Stimulated activated CD8-positive, alpha-beta memory T cell treated with anti-CD3 and anti-CD28 coated beads, Interleukin-7, amount 100 ng/mL, for 48 hours (primary cell): ENCODE measurements around the gene C2orf69.
A peak's percentile ranks its signal among the peaks of the same experiment; 100 is the strongest.

Experiments used
- DNase-seq, 2 donors: peaks; one replicate each; pipeline ENCODE4 v3.0.0-alpha.2; 2020; ENCODE audit warnings: low read depth in 1 of 2; ENCODE audit errors: extremely low read depth in 1 of 2

Gene C2orf69, protein sequence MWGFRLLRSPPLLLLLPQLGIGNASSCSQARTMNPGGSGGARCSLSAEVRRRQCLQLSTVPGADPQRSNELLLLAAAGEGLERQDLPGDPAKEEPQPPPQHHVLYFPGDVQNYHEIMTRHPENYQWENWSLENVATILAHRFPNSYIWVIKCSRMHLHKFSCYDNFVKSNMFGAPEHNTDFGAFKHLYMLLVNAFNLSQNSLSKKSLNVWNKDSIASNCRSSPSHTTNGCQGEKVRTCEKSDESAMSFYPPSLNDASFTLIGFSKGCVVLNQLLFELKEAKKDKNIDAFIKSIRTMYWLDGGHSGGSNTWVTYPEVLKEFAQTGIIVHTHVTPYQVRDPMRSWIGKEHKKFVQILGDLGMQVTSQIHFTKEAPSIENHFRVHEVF

DNA sequence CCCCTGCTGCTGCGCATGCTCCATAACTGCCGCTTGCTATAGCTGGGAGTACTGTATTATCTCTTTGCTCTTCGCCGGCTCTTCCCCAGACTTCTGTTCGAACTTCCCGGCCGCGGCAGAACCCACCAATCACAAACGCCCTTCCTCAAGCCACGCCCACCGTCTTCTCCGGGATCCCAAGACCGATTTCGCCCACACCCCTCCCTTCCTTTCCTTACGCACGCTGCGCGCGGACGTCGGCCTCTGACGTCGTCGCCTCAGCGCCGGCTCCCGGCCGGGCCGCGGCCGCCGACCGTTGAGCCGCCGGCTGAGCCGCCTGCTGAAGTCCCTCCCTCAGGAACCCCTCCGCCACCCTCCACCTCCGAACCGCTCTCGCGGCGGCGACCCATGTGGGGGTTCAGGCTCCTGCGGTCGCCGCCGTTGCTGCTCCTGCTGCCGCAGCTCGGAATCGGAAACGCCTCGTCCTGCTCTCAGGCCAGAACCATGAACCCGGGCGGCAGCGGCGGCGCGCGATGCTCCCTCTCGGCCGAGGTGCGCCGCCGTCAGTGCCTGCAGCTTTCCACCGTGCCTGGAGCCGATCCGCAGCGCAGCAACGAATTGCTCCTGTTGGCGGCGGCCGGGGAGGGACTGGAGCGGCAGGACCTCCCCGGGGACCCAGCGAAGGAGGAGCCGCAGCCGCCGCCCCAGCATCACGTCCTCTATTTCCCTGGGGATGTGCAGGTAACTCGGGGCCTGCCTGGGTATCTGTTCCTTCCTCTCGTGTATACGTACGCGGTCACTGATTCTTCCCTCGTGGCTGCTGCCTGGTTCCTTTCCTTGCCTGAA is at the start of gene C2orf69:
TSS of gene C2orf69 (plus strand) at position 242 of the 825 bp plus-strand sequence. CDS start at position 388, 146 bp downstream.
- DNase-seq: peak; percentile 79 to 92

DNA sequence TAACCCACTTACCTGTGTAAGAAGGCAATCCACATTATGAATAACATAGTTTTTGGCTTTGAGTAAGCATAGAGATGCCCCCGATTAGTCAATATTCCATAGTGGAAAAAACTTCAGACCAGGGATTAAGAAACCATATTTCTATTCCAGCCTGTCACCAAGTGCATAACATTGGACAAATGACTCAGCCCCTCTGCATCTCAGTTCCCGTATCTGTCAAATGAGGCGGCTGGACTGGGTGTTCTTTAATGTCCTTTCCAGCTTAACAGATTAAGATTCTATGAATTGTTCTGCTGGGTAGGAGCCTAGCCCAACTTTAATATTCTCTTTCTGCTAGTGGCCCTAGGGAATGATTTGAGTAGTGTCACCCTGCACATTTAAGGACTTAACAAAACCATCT is 48.3 kb upstream of the C2orf69 start:
- no peak for DNase-seq

DNA sequence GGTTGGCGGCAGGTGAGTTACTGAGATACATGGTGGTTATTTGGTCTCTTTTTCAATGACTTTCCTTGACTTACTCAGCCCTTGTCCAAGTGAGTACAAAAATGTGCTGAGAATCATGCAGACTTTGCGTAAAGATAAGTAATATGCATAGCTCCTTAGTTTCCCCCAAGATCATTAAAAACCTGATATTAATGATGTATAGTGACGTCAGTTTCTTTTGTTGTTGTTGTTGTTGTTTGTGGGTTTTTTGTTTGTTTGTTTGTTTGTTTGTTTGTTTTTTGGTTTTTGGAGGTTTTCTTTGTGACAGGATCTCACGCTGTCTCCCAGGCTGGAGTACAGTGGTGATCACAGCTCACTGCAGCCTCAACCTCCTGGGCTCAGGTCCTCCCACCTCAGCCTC is 45.2 kb upstream of the C2orf69 start:
- no peak for DNase-seq

DNA sequence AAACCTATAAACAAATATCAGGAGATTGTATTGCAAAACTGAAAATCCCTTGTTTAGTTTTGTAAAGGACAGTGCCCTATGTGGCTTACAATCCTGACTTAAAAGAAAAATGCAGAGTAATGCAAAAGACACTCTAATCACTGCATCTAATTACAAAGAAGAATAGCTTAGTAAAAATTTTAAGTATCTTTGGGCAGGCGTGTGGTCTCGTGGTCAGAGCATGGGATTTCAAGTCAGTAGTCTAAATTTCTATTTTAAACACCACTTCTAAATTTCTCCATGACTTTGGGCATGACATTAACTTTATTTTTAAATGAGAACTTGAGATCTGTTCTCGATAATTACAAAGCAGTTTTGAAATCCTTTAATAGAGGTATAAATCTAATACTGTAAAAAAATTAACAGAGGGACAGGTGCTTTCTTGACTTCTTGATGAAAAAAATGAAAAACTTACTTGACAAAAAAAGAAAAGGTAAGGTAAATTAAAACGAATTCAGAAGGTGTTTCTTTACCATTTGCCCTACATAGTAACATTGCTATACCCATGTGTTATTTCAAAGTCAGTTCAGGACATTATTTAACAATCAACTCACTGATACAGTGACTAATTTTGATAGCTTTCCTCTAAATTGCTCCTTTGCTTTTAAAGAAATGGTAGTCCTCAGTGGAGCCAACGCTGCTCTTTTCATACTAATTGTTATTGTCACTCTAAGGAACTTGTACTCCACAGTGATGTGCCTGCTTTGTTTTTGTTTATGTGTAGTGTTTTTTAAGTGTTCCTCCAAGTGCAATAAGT is 42.5 kb upstream of the C2orf69 start:
- DNase-seq: no peak

DNA sequence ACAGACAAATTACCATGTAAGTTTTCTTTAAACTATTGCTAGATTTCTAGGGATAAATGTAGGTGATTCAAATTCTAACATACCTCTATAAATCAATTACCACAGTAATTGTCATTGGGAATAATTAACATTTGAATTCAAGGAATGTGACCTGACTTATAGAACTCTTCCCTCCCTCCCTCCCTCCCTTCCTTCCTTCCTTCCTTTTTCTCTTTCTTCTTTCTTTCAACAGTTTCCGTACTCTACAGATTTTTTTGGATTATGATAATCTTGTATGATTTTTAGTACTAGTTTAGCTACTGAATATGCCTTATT is 41.9 kb upstream of the C2orf69 start:
- DNase-seq: no peak

DNA sequence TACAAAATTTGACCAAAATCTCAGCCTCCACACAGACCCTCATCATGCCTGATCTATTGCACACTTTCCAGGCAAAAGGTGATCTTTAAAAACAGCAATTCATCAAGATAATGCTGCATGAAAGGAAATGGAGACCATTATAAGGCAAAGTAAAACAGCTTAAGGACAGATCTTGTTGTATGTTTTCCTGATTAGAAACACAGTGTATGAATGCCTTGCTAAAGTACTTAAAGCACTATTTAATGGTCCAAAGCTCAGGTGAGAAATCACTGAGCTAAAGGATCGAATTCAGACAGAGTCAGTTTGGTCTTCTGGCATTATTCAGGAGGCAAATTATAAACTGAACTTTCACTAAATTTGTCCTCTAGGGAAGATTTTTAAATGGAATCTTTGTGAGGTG is 41.4 kb upstream of the C2orf69 start:
- no peak for DNase-seq

DNA sequence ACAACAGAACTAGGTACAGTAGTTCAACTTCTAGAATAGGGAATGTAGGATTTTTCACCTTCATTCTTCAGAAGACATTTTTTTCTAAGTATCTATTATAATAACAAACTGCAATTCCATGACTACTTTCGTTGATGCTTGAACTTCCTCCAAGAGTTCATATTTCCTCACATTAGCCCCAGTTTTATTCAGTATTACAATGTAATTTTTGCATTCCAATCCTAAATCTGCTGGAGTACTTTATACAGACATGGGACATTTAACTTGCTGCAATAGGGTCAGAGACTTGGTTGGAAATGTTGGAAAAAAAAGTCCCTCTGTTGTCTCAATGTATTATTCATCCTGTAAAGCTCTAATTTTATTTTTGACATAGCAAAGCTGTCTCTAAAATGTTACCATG is 40.5 kb upstream of the C2orf69 start:
- no peak for DNase-seq

DNA sequence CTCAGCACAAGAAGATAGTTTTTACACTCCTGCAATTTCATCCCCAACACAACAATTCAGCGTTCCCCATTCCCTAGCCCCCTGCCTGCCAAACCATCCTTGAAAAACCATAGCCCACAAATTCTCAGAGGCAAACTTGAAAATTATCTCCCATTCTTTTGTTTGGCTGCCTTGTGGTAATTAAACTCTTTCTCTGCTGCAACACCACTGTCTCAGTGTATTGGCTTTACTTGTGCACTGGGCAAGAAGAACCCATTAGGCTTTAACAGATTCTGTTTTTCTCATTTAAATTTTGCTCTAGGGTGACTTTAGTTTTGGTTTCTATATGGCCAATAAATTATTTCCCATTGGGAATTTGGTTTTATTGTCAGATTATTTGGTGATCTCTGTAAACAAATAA is 36.9 kb upstream of the C2orf69 start:
- DNase-seq: no peak

DNA sequence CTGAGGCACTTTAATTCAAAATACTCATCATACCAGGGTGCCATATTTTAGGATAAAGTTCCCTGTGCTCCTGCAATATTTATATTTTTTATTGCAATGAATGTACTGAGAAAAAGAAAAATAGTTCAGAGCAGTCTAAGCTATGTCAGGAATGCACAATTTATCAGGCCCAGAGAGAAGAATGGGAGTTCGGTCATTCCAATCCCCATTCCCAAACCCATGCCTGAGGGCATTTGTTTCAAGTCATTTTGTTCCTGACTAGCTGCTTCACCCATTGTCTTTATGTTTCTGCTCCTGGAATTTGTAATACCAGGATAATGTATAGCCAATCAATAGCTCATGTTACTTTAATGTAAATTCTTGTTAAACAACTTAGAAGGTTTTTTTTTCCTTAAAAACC is 35.7 kb upstream of the C2orf69 start:
- no peak for DNase-seq

DNA sequence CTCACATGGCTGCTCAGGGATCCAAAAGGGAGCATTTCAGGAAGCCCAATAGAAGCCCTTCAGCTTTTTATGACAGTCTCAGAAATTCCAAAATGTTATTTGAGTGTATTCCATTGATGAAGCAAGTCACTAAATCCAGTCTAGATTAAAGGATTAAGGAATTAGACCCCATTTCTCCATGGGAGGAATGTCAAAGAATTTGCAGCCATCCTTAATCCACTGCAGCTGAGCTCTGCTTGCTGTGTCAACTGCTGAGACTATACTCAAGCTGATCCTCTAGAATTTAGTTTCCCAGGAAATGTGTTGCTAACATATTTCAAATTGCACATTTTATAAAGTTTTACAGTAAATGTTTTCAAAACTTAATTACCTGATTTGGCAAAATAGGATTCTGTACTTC is 28.4 kb upstream of the C2orf69 start:
- DNase-seq: no peak

DNA sequence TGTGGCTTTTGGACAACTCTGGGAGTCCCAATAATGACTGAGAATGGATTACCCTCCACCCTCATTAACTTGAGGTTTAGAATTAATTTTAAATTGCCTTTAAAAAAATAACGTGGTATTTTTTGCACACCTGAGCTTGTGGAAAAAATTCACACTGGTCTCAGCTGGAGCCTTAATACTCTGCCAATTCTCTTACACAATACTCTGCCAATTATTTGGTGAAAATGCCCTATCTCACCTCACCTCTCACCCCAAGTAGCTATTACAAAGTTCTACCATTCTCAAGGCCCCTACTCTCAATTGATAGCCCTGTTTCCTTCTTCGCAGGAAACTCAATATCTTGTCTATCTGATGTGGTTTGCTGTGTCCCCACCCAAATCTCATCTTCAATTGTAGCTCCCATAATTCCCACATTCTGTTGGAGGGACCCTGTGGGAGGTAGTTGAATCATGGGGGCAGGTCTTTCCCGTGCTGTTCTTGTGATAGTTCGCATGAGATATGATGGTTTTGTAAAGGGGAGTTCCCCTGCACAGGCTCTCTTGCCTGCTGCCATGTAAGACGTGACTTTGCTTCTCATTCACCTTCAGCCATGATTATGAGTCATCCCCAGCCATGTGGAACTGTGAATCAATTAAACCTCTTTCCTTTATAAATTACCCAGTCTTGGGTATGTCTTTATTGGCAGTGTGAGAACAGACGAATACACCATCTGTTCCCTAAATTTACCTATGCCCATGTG is 27.4 kb upstream of the C2orf69 start:
- DNase-seq: no peak

DNA sequence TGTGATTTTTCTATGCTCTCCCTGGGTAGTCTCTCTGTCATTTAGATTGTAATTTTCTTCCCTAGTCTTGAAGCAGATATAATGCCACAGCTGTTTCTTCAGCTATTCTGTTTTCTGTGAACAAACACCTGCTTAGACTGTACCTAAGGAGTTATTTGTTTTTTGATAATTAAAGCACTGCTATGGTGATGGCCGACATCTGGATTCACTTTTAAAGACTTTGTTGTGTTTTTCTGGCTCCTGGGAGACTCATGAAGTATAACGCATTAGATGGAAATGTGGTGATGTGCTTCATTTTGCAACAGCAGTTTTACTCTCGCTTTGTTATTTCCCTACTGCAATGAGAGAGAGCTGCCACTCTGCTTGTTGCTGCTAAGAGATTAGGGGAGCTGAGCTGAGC is 15.7 kb upstream of the C2orf69 start:
- no peak for DNase-seq

DNA sequence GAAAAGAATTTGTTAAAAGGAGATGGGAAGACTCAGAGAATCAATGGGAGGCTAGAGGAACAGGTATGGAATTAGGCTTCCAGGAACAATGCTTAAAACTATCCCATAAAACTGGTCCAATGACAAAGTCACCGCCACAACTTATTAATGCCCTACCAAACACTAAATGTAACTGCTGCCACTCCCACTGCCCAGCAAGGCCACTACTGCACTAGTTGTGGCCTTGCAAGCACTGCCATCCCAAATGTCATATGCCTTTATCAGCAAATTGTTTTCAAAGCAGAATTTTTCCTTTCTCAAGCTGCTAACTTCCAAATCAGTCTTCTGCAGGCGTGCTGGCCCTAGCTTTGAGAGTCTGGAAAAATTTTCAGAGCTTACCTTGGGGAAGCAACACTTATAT is 14.5 kb upstream of the C2orf69 start:
- no peak for DNase-seq

DNA sequence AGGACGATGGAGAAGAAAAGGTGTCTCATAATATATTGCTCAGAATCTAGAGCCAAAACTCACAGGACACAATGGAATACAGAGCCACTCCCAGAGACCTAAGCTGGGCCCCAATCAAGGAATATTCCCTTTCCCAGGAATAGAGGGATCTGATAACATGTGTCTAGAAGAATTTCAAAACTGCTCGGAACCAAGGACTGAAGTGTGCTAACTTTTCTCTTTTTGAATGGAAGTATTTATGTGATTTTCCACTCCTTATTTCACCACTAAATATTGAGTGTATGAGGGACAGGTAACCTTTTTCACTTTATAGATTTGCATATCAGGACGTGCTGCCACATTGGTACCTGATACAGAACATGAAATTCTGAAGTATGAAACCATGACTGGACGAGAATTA is 9.2 kb upstream of the C2orf69 start:
- no peak for DNase-seq

DNA sequence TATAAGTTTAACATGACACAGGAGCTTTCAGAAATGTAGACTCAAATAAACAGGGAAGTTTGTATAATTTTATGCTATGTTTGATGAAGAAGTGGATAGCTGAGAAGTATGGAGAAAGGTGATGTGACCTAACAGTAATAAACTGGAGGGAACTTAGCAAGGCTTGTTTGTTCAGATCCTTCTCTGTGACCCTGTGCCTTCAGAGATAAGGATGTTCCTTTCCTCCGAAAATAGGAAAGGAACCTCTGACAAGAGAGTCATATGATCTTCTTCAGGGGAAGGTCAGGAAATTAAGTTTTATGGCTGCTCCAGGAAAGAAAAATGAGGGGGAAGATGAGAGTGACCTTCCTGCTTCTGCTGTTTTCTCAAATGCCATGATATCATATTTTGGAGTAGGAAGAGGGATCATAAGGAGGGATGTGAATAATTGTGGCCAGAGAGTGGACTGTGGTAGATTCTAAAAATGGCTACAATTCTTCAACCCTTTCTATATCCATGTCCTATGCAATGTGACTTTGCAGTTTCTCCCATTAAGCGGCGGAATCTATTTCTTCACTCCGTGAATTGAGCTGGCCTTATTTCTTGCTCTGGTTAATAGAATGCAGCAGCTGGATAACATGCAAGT is 8.5 kb upstream of the C2orf69 start:
- no peak for DNase-seq

DNA sequence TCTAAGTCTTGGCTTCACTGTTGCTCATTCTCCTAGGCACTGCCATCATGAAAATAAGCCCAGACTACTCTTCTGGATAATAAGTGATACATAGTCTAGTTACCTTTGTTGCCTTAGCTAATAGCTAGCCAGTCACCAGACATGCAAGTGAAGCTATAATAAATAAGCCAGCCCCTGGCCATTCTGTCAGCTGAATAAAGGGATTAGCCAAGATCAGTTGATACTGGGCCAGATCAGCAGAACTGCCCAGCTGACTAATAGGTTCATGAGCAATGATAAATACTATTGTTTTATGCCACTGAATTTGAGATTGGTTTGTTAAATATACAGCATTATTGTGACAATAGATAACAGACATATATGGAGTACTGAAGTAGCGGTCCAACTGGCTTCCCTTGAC is 8.0 kb upstream of the C2orf69 start:
- DNase-seq: no peak

DNA sequence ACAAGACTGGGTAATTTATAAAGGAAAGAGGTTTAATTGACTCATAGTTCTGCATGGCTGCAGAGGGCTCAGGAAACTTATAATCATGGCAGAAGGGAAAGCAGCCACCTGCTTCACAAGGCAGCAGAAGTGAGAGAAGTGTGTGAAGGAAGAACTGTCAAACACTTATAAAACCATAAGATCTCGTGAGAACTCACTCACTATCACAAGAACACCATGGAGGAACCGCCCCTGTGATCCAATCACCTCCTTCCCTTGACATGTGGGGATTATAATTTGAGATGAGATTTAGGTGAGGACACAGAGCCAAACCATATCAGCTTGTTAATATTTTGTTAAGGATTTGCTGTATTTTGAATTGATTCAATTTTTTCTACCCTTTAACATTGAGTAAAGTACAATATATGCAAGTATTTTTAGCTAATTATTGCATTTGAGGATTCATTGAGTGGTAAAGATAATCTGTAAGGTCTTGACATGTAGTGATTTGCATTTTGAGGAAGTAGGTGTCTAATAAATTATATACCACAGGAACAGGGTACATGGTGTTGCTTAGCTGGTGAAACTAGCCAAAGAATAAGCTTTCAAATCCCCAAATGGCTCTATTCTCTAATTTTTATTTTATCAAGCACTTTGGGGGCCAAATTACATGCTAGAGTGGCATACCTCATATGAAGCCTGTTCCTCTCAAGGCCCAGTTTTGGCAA is 3.9 kb upstream of the C2orf69 start:
- DNase-seq: no peak

DNA sequence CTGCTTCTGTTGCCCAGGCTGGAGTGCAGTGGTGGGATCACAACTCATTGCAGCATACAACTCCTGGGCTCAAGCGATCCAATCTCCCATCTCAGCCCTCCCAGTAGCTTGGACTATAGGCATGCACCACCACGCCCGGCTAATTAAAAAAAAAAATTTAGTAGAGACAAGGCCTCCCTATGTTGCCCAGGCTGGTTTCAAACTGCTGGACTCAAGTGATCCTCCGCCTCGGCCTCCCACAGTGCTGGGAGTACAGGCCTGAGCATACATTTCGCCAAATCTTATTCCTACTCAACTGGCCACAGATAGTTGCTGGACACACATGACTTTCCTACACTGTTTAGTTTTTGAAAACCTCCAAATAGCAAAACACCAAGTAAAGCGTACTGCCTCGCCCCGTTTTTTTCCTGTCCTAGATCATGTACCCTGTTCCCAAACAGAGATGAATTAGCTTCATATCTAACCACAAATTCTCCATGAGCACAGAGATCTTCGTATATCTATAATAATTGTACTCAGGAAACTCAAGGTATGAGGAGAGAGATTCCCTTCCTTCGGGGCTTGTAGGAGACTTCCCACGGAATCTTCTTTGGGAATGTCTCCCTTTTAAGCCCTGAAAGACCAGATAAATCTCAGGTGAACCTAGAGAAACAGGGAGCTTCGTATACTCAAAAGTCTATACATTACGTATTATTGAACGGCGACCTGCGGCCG is 598 bp upstream of the C2orf69 start:
- no peak for DNase-seq

DNA sequence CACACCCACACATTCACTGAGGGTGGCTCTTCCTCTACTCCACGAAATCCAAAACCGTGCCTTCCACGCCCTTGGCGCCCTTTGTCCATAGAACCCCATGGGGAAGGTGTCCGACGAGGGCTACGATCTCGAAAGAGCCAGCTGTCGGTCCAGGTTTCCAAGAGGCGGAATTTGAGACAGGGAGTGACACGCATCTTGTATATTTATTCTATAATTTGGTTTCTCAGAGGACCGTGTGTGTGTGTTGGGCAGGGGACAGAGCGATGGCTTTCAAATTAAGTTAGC is 726 bp downstream of the C2orf69 start:
- no peak for DNase-seq
